Measurements from ENCODE around the gene MRPL21. TPM values are rescaled to one million over a fixed set of nuclear protein-coding genes. Genes with fewer than 3 reads are reported as not detected.
A peak's percentile ranks its signal among the peaks of the same experiment; 100 is the strongest.

The MRPL21 gene
- polyA plus RNA-seq (2013): 50.8 TPM

GRCh38 chr11:68903288-68904247, at the start of gene MRPL21, which contains the start of gene IGHMBP2:
TSS of gene MRPL21 (minus strand) at chr11:68903832. CDS start at chr11:68903810, 22 bp downstream.
TSS of gene IGHMBP2 (plus strand) at chr11:68903891. CDS start at chr11:68903953, 62 bp downstream.
- ChIA-PET CTCF (interaction anchor here (1.2 to 2.2 kb wide), 3 partner anchors 8 to 53 kb away, joined by 3 to 5 read pairs (median 3); no protein-coding TSS in a partner anchor), POLR2A (interaction anchor here (0.5 kb wide), 1 partner anchor 424 kb away, joined by 6 read pairs; no protein-coding TSS in a partner anchor)
- Histone ChIP-seq H3K4me3 (ENCODE audit: control insufficient read depth in 1 of 7, extremely low read depth in 1 of 7, insufficient read depth in 4 of 7, low read depth in 2 of 7, low read length in 6 of 7) (peak within 1 kb of the TSS; percentile 89 to 100 (median 97)), H3K27me3 (replicated peaks in 2 of 5; ENCODE audit: control insufficient read depth in 4 of 5, insufficient read depth in 5 of 5, low read length in 4 of 5) (no peaks in the 10 kb centered on the region), H3K9me3 (ENCODE audit: control extremely low read depth in 1 of 5, control insufficient read depth in 4 of 5, insufficient read depth in 2 of 5, low read depth in 1 of 5, low read length in 4 of 5) (no peaks in the 10 kb centered on the region), H3K4me1 (ENCODE audit: control extremely low read depth in 1 of 4, control insufficient read depth in 4 of 4, insufficient read depth in 4 of 4, low read length in 3 of 4) (peaks cover 6 to 26% (median 17%) of the 10 kb centered on the region in 4 experiments), H3K27ac (ENCODE audit: insufficient read depth in 1 of 2, low read depth in 1 of 2, low read length in 2 of 2, poor library complexity in 1 of 2, severe bottlenecking in 2 of 2) (peak within 1 kb of the TSS; percentile 77 to 91), H3K36me3 (ENCODE audit: control insufficient read depth in 4 of 4, insufficient read depth in 4 of 4, low read length in 3 of 4) (peaks cover 7 to 32% (median 21%) of the 10 kb centered on the region in 4 experiments)
- under 1% methylated on average over 74 of the region's 78 CpGs for WGBS (ENCODE audit: insufficient coverage)
- DNase-seq: peak; percentile 81 to 91 (median 87)

DNA sequence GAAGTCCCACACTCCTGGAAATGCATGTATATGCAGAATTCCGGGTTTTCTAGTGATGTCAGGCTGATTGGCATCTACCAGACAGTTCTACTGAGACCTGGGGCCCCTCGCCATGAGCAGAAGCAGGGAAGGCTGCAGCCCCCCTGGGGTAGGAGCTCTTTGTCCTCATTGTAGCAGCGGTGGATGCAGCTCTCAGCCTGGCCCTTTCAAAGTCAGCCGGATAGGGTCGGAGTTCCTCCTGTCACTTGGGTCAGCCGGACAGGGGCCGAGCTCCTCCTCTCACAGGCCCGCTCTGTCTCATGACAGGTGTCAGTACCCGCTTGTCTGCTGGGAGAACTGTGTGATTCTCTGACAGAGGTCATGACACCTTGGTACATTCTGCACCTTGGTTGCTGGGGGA, 47.1 kb upstream of the MRPL21 start:
- Histone ChIP-seq H3K36me3 (ENCODE audit: control insufficient read depth in 4 of 4, insufficient read depth in 4 of 4, low read length in 3 of 4) (no peaks in the 10 kb centered on the region), H3K4me3 (ENCODE audit: control insufficient read depth in 1 of 7, extremely low read depth in 1 of 7, insufficient read depth in 4 of 7, low read depth in 2 of 7, low read length in 6 of 7) (no peak overlapping the region), H3K27ac (ENCODE audit: insufficient read depth in 1 of 2, low read depth in 1 of 2, low read length in 2 of 2, poor library complexity in 1 of 2, severe bottlenecking in 2 of 2) (no peak overlapping the region), H3K9me3 (ENCODE audit: control extremely low read depth in 1 of 5, control insufficient read depth in 4 of 5, insufficient read depth in 2 of 5, low read depth in 1 of 5, low read length in 4 of 5) (no peaks in the 10 kb centered on the region), H3K4me1 (ENCODE audit: control extremely low read depth in 1 of 4, control insufficient read depth in 4 of 4, insufficient read depth in 4 of 4, low read length in 3 of 4) (peaks cover 0 to 20% (median 12%) of the 10 kb centered on the region in 4 experiments), H3K27me3 (replicated peaks in 2 of 5; ENCODE audit: control insufficient read depth in 4 of 5, insufficient read depth in 5 of 5, low read length in 4 of 5) (no peaks in the 10 kb centered on the region)
- POLR2A ChIA-PET: no interaction called here
- 98% methylated on average over 8 of the region's 9 CpGs for WGBS (ENCODE audit: insufficient coverage)
- CTCF ChIA-PET: interaction anchor here (0.6 to 1.8 kb wide), 6 partner anchors 9 to 137 kb away, joined by 3 to 6 read pairs (median 4); no protein-coding TSS in a partner anchor
- no peak for DNase-seq

GRCh38 chr11:68950270-68950669, 46.6 kb upstream of the MRPL21 start:
- 100% methylated on average over 2 of the region's 5 CpGs for WGBS (ENCODE audit: insufficient coverage)
- no peak overlapping the region for H3K4me3 ChIP-seq (ENCODE audit: control insufficient read depth in 1 of 7, extremely low read depth in 1 of 7, insufficient read depth in 4 of 7, low read depth in 2 of 7, low read length in 6 of 7)
- no peak overlapping the region for H3K27ac ChIP-seq (ENCODE audit: insufficient read depth in 1 of 2, low read depth in 1 of 2, low read length in 2 of 2, poor library complexity in 1 of 2, severe bottlenecking in 2 of 2)
- H3K4me1 ChIP-seq (ENCODE audit: control extremely low read depth in 1 of 4, control insufficient read depth in 4 of 4, insufficient read depth in 4 of 4, low read length in 3 of 4): peaks cover 0 to 18% (median 8%) of the 10 kb centered on the region in 4 experiments
- peak in 2 of 3 donors; percentile 56 to 58 for DNase-seq
- no peaks in the 10 kb centered on the region for H3K27me3 ChIP-seq (replicated peaks in 2 of 5; ENCODE audit: control insufficient read depth in 4 of 5, insufficient read depth in 5 of 5, low read length in 4 of 5)
- ChIA-PET POLR2A (no interaction called here), CTCF (interaction anchor here (0.6 to 1.6 kb wide), 9 partner anchors 12 to 138 kb away, joined by 3 to 6 read pairs (median 3); no protein-coding TSS in a partner anchor)
- no peaks in the 10 kb centered on the region for H3K36me3 ChIP-seq (ENCODE audit: control insufficient read depth in 4 of 4, insufficient read depth in 4 of 4, low read length in 3 of 4)
- no peaks in the 10 kb centered on the region for H3K9me3 ChIP-seq (ENCODE audit: control extremely low read depth in 1 of 5, control insufficient read depth in 4 of 5, insufficient read depth in 2 of 5, low read depth in 1 of 5, low read length in 4 of 5)

DNA sequence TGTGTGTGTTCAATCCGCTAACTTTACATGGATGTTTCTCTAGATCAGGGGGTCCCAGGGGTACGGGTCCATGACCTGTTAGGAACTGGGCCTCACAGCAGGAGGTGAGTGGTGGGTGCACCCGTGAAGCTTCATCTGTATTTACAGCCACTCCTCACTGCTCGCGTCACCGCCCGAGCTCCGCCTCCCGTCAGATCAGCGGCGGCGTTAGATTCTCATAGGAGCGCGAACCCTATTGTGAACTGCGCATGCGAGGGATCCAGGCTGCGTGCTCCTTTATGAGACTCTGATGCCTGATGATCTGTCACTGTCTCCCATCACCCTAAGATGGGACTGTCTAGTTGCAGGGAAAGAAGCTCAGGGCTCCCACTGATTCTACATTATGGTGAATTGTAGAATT, 45.3 kb upstream of the MRPL21 start:
- CTCF ChIA-PET: interaction anchor here (1.2 kb wide), 2 partner anchors 63 to 98 kb away, joined by 3 read pairs; no protein-coding TSS in a partner anchor
- Histone ChIP-seq H3K27me3 (replicated peaks in 2 of 5; ENCODE audit: control insufficient read depth in 4 of 5, insufficient read depth in 5 of 5, low read length in 4 of 5) (no peaks in the 10 kb centered on the region), H3K4me3 (ENCODE audit: control insufficient read depth in 1 of 7, extremely low read depth in 1 of 7, insufficient read depth in 4 of 7, low read depth in 2 of 7, low read length in 6 of 7) (no peak overlapping the region), H3K4me1 (ENCODE audit: control extremely low read depth in 1 of 4, control insufficient read depth in 4 of 4, insufficient read depth in 4 of 4, low read length in 3 of 4) (peaks cover 0 to 12% (median 4%) of the 10 kb centered on the region in 4 experiments), H3K27ac (ENCODE audit: insufficient read depth in 1 of 2, low read depth in 1 of 2, low read length in 2 of 2, poor library complexity in 1 of 2, severe bottlenecking in 2 of 2) (no peak overlapping the region), H3K9me3 (ENCODE audit: control extremely low read depth in 1 of 5, control insufficient read depth in 4 of 5, insufficient read depth in 2 of 5, low read depth in 1 of 5, low read length in 4 of 5) (no peaks in the 10 kb centered on the region), H3K36me3 (ENCODE audit: control insufficient read depth in 4 of 4, insufficient read depth in 4 of 4, low read length in 3 of 4) (no peaks in the 10 kb centered on the region)
- 92% methylated on average over 16 of the region's 17 CpGs for WGBS (ENCODE audit: insufficient coverage)
- POLR2A ChIA-PET: no interaction called here
- DNase-seq: no peak

DNA sequence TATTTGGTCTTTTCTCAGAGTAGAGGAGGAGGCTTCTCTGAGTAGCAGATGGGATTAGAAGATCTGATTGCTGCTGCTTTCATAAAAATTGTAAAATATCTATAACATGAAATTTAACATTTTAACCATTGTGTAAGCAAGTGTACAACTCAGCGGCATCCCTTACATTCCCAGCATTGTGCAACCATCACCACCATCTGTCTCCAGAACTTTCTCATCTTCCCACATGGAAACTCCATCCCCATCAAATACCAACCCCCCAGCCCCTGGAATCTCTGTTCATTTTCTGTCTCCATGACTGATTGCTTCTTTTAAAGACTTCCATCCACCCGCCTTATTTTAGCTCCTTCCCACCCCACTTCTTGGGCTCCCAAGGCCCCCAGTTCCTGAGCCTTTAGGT, 44.9 kb upstream of the MRPL21 start:
- Histone ChIP-seq H3K4me1 (ENCODE audit: control extremely low read depth in 1 of 4, control insufficient read depth in 4 of 4, insufficient read depth in 4 of 4, low read length in 3 of 4) (peaks cover 0 to 12% (median 4%) of the 10 kb centered on the region in 4 experiments), H3K36me3 (ENCODE audit: control insufficient read depth in 4 of 4, insufficient read depth in 4 of 4, low read length in 3 of 4) (no peaks in the 10 kb centered on the region), H3K9me3 (ENCODE audit: control extremely low read depth in 1 of 5, control insufficient read depth in 4 of 5, insufficient read depth in 2 of 5, low read depth in 1 of 5, low read length in 4 of 5) (no peaks in the 10 kb centered on the region), H3K27me3 (replicated peaks in 2 of 5; ENCODE audit: control insufficient read depth in 4 of 5, insufficient read depth in 5 of 5, low read length in 4 of 5) (no peaks in the 10 kb centered on the region), H3K27ac (ENCODE audit: insufficient read depth in 1 of 2, low read depth in 1 of 2, low read length in 2 of 2, poor library complexity in 1 of 2, severe bottlenecking in 2 of 2) (no peak overlapping the region), H3K4me3 (ENCODE audit: control insufficient read depth in 1 of 7, extremely low read depth in 1 of 7, insufficient read depth in 4 of 7, low read depth in 2 of 7, low read length in 6 of 7) (no peak overlapping the region)
- CTCF ChIA-PET: interaction anchor here (1.2 kb wide), 1 partner anchor 99 kb away, joined by 3 read pairs; no protein-coding TSS in a partner anchor
- POLR2A ChIA-PET: no interaction called here
- WGBS (ENCODE audit: insufficient coverage): 92% methylated on average over 1 of the region's 2 CpGs
- DNase-seq: no peak

- Histone ChIP-seq H3K36me3 (ENCODE audit: control insufficient read depth in 4 of 4, insufficient read depth in 4 of 4, low read length in 3 of 4) (peaks cover 0 to under 1% (median 0%) of the 10 kb centered on the region in 4 experiments), H3K27ac (ENCODE audit: insufficient read depth in 1 of 2, low read depth in 1 of 2, low read length in 2 of 2, poor library complexity in 1 of 2, severe bottlenecking in 2 of 2) (no peak overlapping the region), H3K27me3 (replicated peaks in 2 of 5; ENCODE audit: control insufficient read depth in 4 of 5, insufficient read depth in 5 of 5, low read length in 4 of 5) (no peaks in the 10 kb centered on the region), H3K4me3 (ENCODE audit: control insufficient read depth in 1 of 7, extremely low read depth in 1 of 7, insufficient read depth in 4 of 7, low read depth in 2 of 7, low read length in 6 of 7) (no peak overlapping the region), H3K9me3 (ENCODE audit: control extremely low read depth in 1 of 5, control insufficient read depth in 4 of 5, insufficient read depth in 2 of 5, low read depth in 1 of 5, low read length in 4 of 5) (no peaks in the 10 kb centered on the region), H3K4me1 (ENCODE audit: control extremely low read depth in 1 of 4, control insufficient read depth in 4 of 4, insufficient read depth in 4 of 4, low read length in 3 of 4) (peaks cover 0 to 21% (median 12%) of the 10 kb centered on the region in 4 experiments)
- DNase-seq: no peak
- WGBS (ENCODE audit: insufficient coverage): 86% methylated on average over 9 of the region's 11 CpGs
- CTCF ChIA-PET: interaction anchor here (1.2 kb wide), 1 partner anchor 9 kb away, joined by 4 read pairs; no protein-coding TSS in a partner anchor
- POLR2A ChIA-PET: no interaction called here
Observed at GRCh38 chr11:68947151-68947550, 43.5 kb upstream of the MRPL21 start.
